ENCODE results near the gene KCNJ10.

The KCNJ10 gene

DNA sequence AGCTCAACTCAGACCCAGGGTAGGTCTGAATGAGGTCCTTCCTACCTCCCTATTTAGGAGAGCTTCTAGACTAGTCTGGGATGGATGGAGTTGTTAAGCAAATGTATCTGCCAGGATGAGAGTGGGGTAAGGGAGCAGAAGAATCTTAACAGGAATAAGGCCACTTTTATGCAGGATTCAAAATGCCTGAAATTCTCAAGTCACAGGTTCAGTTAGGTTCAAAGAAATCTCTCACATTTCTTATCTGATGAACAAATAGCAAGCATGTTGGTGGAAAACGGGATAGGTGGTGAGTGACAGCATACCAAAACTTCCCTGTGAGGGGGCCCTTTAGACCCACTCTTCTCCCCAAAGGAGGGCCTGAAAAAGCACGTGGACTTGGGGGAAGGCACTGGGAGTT, 118.9 kb downstream of the KCNJ10 start:
- no peak overlapping the region for H3K27ac ChIP-seq (replicated peaks; ENCODE audit: low read length)
- H2AFZ ChIP-seq (ENCODE audit: low read length): no peak overlapping the region
- H3K4ac ChIP-seq (ENCODE audit: low read length): no peak overlapping the region
- H3K9me3 ChIP-seq (replicated peaks in 1 of 2; ENCODE audit: control insufficient read depth in 2 of 2, insufficient read depth in 1 of 2, low read depth in 1 of 2, low read length in 2 of 2): no peaks in the 10 kb centered on the region
- H2BK120ac ChIP-seq (ENCODE audit: low read depth, low read length): no peak overlapping the region
- H2BK15ac ChIP-seq (ENCODE audit: low read length): no peak overlapping the region
- H3K14ac ChIP-seq (ENCODE audit: low read length): no peak overlapping the region
- no peak overlapping the region for H4K91ac ChIP-seq (ENCODE audit: low read depth, low read length, poor library complexity)
- no peak overlapping the region for H3K18ac ChIP-seq (ENCODE audit: low read length)
- H3K27me3 ChIP-seq (ENCODE audit: control insufficient read depth in 3 of 3, insufficient read depth in 3 of 3, low read depth in 1 of 3, low read length in 3 of 3): peaks cover 0 to 74% (median 0%) of the 10 kb centered on the region in 3 experiments
- no peak overlapping the region for H3K4me3 ChIP-seq (ENCODE audit: low read length in 2 of 2)
- H3K9ac ChIP-seq (ENCODE audit: low read depth, low read length, poor library complexity): no peak overlapping the region
- no peak overlapping the region for H3K4me2 ChIP-seq (ENCODE audit: insufficient read depth, low read length, poor library complexity, severe bottlenecking)
- no peak for DNase-seq (ENCODE audit: low spot score)
- H3K4me1 ChIP-seq (ENCODE audit: control insufficient read depth in 2 of 2, insufficient read depth in 1 of 2, low read depth in 1 of 2, low read length in 2 of 2): peaks cover 0 to 3% of the 10 kb centered on the region in 2 donors
- H4K8ac ChIP-seq (ENCODE audit: low read depth, low read length): no peak overlapping the region
- no peaks in the 10 kb centered on the region for H3K36me3 ChIP-seq (replicated peaks in 1 of 2; ENCODE audit: control insufficient read depth in 2 of 2, insufficient read depth in 2 of 2, low read length in 2 of 2)
- H2BK12ac ChIP-seq (ENCODE audit: low read length): no peak overlapping the region
- no CpG with 5 or more reads among the region's 2 CpGs for WGBS, 2 donors (ENCODE audit: extremely low coverage in 2 of 2, insufficient read length in 2 of 2, insufficient replicate concordance in 1 of 2)
- no peak overlapping the region for H3K23ac ChIP-seq (ENCODE audit: low read depth, low read length, poor library complexity)
- no peak overlapping the region for H2BK5ac ChIP-seq (ENCODE audit: low read length)
- H3K79me1 ChIP-seq (ENCODE audit: low read depth, low read length): no peaks in the 10 kb centered on the region
- no peak overlapping the region for H2AK5ac ChIP-seq (ENCODE audit: low read depth, low read length)

DNA sequence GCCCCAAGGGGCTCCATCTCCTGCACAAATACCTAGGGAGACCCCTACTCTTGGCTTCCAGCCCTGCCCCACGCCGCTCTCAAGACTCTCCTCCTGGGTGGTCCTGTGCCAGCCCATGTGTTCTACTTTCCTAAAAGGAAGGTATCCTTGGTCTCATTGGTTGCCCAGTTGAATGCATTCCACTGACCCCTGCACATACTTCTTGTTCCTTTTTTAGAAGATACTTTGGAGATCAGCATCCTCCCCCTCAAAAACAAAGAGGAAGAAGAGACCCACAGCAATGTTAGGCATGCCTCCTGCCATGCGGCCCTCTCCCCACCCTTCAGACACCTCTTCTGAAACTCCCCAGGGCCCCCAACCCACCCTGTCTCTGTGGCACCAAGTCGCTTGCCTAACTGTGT, 120.0 kb downstream of the KCNJ10 start:
- WGBS, 2 donors (ENCODE audit: extremely low coverage in 2 of 2, insufficient read length in 2 of 2, insufficient replicate concordance in 1 of 2): no CpG with 5 or more reads among the region's 4 CpGs
- no peak for DNase-seq (ENCODE audit: low spot score)
- peaks cover 0 to 75% (median 0%) of the 10 kb centered on the region in 3 experiments for H3K27me3 ChIP-seq (ENCODE audit: control insufficient read depth in 3 of 3, insufficient read depth in 3 of 3, low read depth in 1 of 3, low read length in 3 of 3)
- H3K4me1 ChIP-seq (ENCODE audit: control insufficient read depth in 2 of 2, insufficient read depth in 1 of 2, low read depth in 1 of 2, low read length in 2 of 2): peaks cover 2 to 4% of the 10 kb centered on the region in 2 donors
- no peaks in the 10 kb centered on the region for H3K9me3 ChIP-seq (replicated peaks in 1 of 2; ENCODE audit: control insufficient read depth in 2 of 2, insufficient read depth in 1 of 2, low read depth in 1 of 2, low read length in 2 of 2)
- H3K18ac ChIP-seq (ENCODE audit: low read length): no peak overlapping the region
- no peak overlapping the region for H2AK5ac ChIP-seq (ENCODE audit: low read depth, low read length)
- no peak overlapping the region for H2BK15ac ChIP-seq (ENCODE audit: low read length)
- H3K4ac ChIP-seq (ENCODE audit: low read length): no peak overlapping the region
- H2BK12ac ChIP-seq (ENCODE audit: low read length): no peak overlapping the region
- H3K4me2 ChIP-seq (ENCODE audit: insufficient read depth, low read length, poor library complexity, severe bottlenecking): no peak overlapping the region
- H3K23ac ChIP-seq (ENCODE audit: low read depth, low read length, poor library complexity): no peak overlapping the region
- H3K27ac ChIP-seq (replicated peaks; ENCODE audit: low read length): no peak overlapping the region
- H2AFZ ChIP-seq (ENCODE audit: low read length): no peak overlapping the region
- H3K36me3 ChIP-seq (replicated peaks in 1 of 2; ENCODE audit: control insufficient read depth in 2 of 2, insufficient read depth in 2 of 2, low read length in 2 of 2): no peaks in the 10 kb centered on the region
- no peak overlapping the region for H2BK120ac ChIP-seq (ENCODE audit: low read depth, low read length)
- no peak overlapping the region for H2BK5ac ChIP-seq (ENCODE audit: low read length)
- H3K4me3 ChIP-seq (ENCODE audit: low read length in 2 of 2): no peak overlapping the region
- no peak overlapping the region for H3K14ac ChIP-seq (ENCODE audit: low read length)
- H4K8ac ChIP-seq (ENCODE audit: low read depth, low read length): no peak overlapping the region
- H3K79me1 ChIP-seq (ENCODE audit: low read depth, low read length): no peaks in the 10 kb centered on the region
- no peak overlapping the region for H3K9ac ChIP-seq (ENCODE audit: low read depth, low read length, poor library complexity)
- no peak overlapping the region for H4K91ac ChIP-seq (ENCODE audit: low read depth, low read length, poor library complexity)

DNA sequence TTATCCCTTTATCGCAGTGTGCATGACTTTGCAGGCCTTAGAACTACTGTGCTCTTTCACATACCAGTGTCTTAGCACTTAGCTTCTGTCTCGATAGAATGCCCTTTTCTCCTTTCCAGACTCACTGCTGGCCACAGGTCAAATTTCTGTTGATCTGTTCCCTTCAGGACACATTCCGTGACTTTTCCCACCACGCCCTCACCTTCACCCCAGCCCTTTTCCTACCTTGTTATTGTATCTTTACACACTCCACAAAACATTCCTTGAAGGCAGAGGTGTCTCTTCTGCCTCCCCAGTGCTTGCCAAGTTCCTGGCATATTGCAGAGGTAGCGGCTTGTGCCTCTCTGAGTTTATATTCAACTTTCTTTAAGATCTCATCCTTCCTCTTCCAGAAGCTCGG, 120.8 kb downstream of the KCNJ10 start:
- H3K14ac ChIP-seq (ENCODE audit: low read length): no peak overlapping the region
- no peak overlapping the region for H4K91ac ChIP-seq (ENCODE audit: low read depth, low read length, poor library complexity)
- no peak overlapping the region for H2BK12ac ChIP-seq (ENCODE audit: low read length)
- WGBS, 2 donors (ENCODE audit: extremely low coverage in 2 of 2, insufficient read length in 2 of 2, insufficient replicate concordance in 1 of 2): no CpG with 5 or more reads among the region's 6 CpGs
- peaks cover 2 to 11% of the 10 kb centered on the region in 2 donors for H3K4me1 ChIP-seq (ENCODE audit: control insufficient read depth in 2 of 2, insufficient read depth in 1 of 2, low read depth in 1 of 2, low read length in 2 of 2)
- H3K4me2 ChIP-seq (ENCODE audit: insufficient read depth, low read length, poor library complexity, severe bottlenecking): no peak overlapping the region
- H3K4me3 ChIP-seq (ENCODE audit: low read length in 2 of 2): no peak overlapping the region
- H2AFZ ChIP-seq (ENCODE audit: low read length): no peak overlapping the region
- H3K27me3 ChIP-seq (ENCODE audit: control insufficient read depth in 3 of 3, insufficient read depth in 3 of 3, low read depth in 1 of 3, low read length in 3 of 3): peaks cover 0 to 75% (median 0%) of the 10 kb centered on the region in 3 experiments
- H3K27ac ChIP-seq (replicated peaks; ENCODE audit: low read length): no peak overlapping the region
- H4K8ac ChIP-seq (ENCODE audit: low read depth, low read length): no peak overlapping the region
- no peak overlapping the region for H2BK15ac ChIP-seq (ENCODE audit: low read length)
- no peaks in the 10 kb centered on the region for H3K9me3 ChIP-seq (replicated peaks in 1 of 2; ENCODE audit: control insufficient read depth in 2 of 2, insufficient read depth in 1 of 2, low read depth in 1 of 2, low read length in 2 of 2)
- no peak overlapping the region for H2BK5ac ChIP-seq (ENCODE audit: low read length)
- no peak overlapping the region for H3K23ac ChIP-seq (ENCODE audit: low read depth, low read length, poor library complexity)
- DNase-seq (ENCODE audit: low spot score): no peak
- H3K9ac ChIP-seq (ENCODE audit: low read depth, low read length, poor library complexity): no peak overlapping the region
- H3K4ac ChIP-seq (ENCODE audit: low read length): no peak overlapping the region
- H3K79me1 ChIP-seq (ENCODE audit: low read depth, low read length): peaks cover 5% of the 10 kb centered on the region
- H3K18ac ChIP-seq (ENCODE audit: low read length): no peak overlapping the region
- H3K36me3 ChIP-seq (replicated peaks in 1 of 2; ENCODE audit: control insufficient read depth in 2 of 2, insufficient read depth in 2 of 2, low read length in 2 of 2): no peaks in the 10 kb centered on the region
- no peak overlapping the region for H2BK120ac ChIP-seq (ENCODE audit: low read depth, low read length)
- no peak overlapping the region for H2AK5ac ChIP-seq (ENCODE audit: low read depth, low read length)

All from neuronal stem cell (in vitro differentiated cells).